Left ventricle myocardium inferior (tissue), 1 donor: ENCODE measurements around the gene MADCAM1. TPM values are rescaled to one million over a fixed set of nuclear protein-coding genes. Genes with fewer than 3 reads are reported as not detected.

ENCODE experiments used
- DNase-seq: peaks from one replicate; pipeline ENCODE4 v3.0.0-alpha.2; 2020
- H3K27ac ChIP-seq: fragments of 200-600 bp; replicated peaks from 2 replicates; pipeline ENCODE4 v1.8.0; 2021
- H3K27me3 ChIP-seq: fragments of 200-600 bp; 2 replicates; pipeline ENCODE4 v1.8.0; 2021; ENCODE audit warnings: low read depth
- H3K36me3 ChIP-seq: fragments of 200-600 bp; 2 replicates; pipeline ENCODE4 v1.8.0; 2021
- H3K4me1 ChIP-seq: fragments of 200-600 bp; 2 replicates; pipeline ENCODE4 v1.8.0; 2021
- H3K4me3 ChIP-seq: fragments of 200-600 bp; 2 replicates; pipeline ENCODE4 v1.8.0; 2021; ENCODE audit warnings: mild to moderate bottlenecking, moderate library complexity
- H3K9me3 ChIP-seq: fragments of 200-600 bp; replicated peaks from 2 replicates; pipeline ENCODE4 v1.8.0; 2021
- intact Hi-C: fragments of 100-400 bp; cut with micrococcal nuclease; formaldehyde crosslinking; loops from one replicate; pipeline ENCODE4 v1.11.0; 2022
- total RNA-seq: library from RNA; stranded (reverse); fragmentation: NEBNext Ultra II Directional; extraction: Animal tissue kit (Norgen Biotek cat#: 25700); gene quantifications from one replicate; pipeline ENCODE4 v1.2.1, GENCODE V29; 2021
- TF ChIP-seq, protein P1 (sequence below): fragments of 200-600 bp; IDR thresholded peaks from 2 replicates; pipeline ENCODE4 v1.8.0; 2021; ENCODE audit warnings: antibody characterized with exemption, mild to moderate bottlenecking, borderline replicate concordance
- donor health status: DM: no; HTN: yes; CAD: no; lungs with severe emphysema.

The MADCAM1 gene
- total RNA-seq, 1 donor from 2014 or later: 0.22 TPM

DNA sequence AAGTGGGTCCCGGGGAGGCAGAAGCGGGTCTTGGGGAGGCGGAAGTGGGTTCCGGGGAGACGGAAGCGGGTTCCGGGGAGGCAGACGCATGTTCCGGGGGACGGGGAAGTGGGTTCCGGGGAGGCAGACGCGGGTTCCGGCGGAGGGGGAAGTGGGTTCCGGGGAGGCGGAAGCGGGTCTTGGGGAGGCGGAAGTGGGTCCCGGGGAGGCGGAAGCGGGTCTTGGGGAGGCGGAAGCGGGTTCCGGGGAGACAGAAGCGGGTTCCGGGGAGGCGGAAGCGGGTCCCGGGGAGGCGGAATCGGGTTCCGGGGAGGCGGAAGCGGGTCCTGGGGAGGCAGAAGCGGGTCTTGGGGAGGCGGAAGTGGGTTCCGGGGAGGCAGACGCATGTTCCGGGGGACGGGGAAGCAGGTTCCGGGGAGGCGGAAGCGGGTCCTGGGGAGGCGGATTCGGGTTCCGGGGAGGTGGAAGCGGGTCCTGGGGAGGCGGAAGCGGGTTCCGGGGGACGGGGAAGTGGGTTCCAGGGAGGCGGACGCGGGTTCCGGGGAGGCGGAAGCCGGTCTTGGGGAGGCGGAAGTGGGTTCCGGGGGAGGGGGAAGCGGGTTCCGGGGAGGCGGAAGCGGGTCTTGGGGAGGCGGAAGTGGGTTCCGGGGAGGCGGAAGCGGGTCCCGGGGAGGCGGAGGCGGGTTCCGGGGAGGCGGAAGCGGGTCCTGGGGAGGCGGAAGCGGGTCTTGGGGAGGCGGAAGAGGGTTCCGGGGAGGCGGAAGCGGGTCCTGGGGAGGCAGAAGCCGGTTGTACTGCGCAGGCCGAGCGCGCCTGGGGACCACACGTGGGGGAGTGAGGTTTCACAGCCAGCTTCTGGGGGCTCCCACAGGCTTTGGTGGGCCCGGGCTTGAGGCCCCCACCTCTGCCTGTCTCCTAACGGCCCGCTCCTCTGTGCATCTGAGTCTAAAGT is 37.9 kb upstream of the MADCAM1 start:
- intact Hi-C loops: no loop called here
- TF ChIP-seq, protein P1, sequence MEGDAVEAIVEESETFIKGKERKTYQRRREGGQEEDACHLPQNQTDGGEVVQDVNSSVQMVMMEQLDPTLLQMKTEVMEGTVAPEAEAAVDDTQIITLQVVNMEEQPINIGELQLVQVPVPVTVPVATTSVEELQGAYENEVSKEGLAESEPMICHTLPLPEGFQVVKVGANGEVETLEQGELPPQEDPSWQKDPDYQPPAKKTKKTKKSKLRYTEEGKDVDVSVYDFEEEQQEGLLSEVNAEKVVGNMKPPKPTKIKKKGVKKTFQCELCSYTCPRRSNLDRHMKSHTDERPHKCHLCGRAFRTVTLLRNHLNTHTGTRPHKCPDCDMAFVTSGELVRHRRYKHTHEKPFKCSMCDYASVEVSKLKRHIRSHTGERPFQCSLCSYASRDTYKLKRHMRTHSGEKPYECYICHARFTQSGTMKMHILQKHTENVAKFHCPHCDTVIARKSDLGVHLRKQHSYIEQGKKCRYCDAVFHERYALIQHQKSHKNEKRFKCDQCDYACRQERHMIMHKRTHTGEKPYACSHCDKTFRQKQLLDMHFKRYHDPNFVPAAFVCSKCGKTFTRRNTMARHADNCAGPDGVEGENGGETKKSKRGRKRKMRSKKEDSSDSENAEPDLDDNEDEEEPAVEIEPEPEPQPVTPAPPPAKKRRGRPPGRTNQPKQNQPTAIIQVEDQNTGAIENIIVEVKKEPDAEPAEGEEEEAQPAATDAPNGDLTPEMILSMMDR: no peak
- no peak overlapping the region for H3K27ac ChIP-seq
- no peaks in the 10 kb centered on the region for H3K9me3 ChIP-seq
- no peak for DNase-seq
- H3K4me3 ChIP-seq: no peak overlapping the region
- peaks cover 22% of the 10 kb centered on the region for H3K4me1 ChIP-seq
- H3K27me3 ChIP-seq: no peaks in the 10 kb centered on the region
- peaks cover 10% of the 10 kb centered on the region for H3K36me3 ChIP-seq

- Histone ChIP-seq H3K27ac (peak overlapping the region; percentile 88), H3K36me3 (peaks cover 4% of the 10 kb centered on the region), H3K4me1 (peaks cover 22% of the 10 kb centered on the region), H3K27me3 (no peaks in the 10 kb centered on the region), H3K9me3 (no peaks in the 10 kb centered on the region), H3K4me3 (peak overlapping the region; percentile 76)
- DNase-seq: peak; percentile 76
- intact Hi-C loops: no loop called here
- TF ChIP-seq, protein P1: no peak
Observed at GRCh38 chr19:459724-460511, 36.4 kb upstream of the MADCAM1 start.

- TF ChIP-seq, protein P1: no peak
- Histone ChIP-seq H3K27ac (peak within 1 kb of the TSS; percentile 88), H3K4me3 (peak within 1 kb of the TSS; percentile 76), H3K4me1 (peaks cover 22% of the 10 kb centered on the region), H3K36me3 (no peaks in the 10 kb centered on the region), H3K9me3 (no peaks in the 10 kb centered on the region), H3K27me3 (no peaks in the 10 kb centered on the region)
- intact Hi-C loops: no loop called here
- DNase-seq: peak; percentile 38
Observed at GRCh38 chr19:460877-461720, 35.2 kb upstream of the MADCAM1 start, which contains the start of gene SHC2. Gene SHC2, minus strand, starts transcription at chr19:461033. Its CDS starts 37 bp downstream, at chr19:460996.

GRCh38 chr19:461721-462551 is 34.4 kb upstream of the MADCAM1 start:
- H3K36me3 ChIP-seq: no peaks in the 10 kb centered on the region
- peak overlapping the region; percentile 61 for H3K27ac ChIP-seq
- H3K9me3 ChIP-seq: no peaks in the 10 kb centered on the region
- intact Hi-C loops: no loop called here
- H3K4me1 ChIP-seq: peaks cover 22% of the 10 kb centered on the region
- H3K27me3 ChIP-seq: no peaks in the 10 kb centered on the region
- DNase-seq: peak; percentile 33
- TF ChIP-seq, protein P1: no peak
- peak overlapping the region; percentile 76 for H3K4me3 ChIP-seq
